Fibroblast of pulmonary artery (primary cell): Measurements from ENCODE around the gene MRPS21.
"Not testable (repeated sequence)": the region's sequence is repeated elsewhere in the genome, so short reads cannot be mapped to it uniquely, and the experiment has no call there.

Experiments
- DNase-seq: peaks from one replicate; pipeline ENCODE4 v3.0.0-alpha.2; 2010; ENCODE audit warnings: low read depth
- H3K4me3 ChIP-seq: replicated peaks from 2 replicates; pipeline ENCODE4 v1.5.1; 2011; ENCODE audit warnings: low read depth, mild to moderate bottlenecking, control low read depth, low read length, moderate library complexity
- TF ChIP-seq, protein P1 (sequence below): IDR thresholded peaks from 2 replicates; pipeline ENCODE4 v1.5.1; 2011; ENCODE audit warnings: mild to moderate bottlenecking, control low read depth, low read length, inconsistent platforms; ENCODE audit errors: missing control alignments

MRPS21 gene

DNA sequence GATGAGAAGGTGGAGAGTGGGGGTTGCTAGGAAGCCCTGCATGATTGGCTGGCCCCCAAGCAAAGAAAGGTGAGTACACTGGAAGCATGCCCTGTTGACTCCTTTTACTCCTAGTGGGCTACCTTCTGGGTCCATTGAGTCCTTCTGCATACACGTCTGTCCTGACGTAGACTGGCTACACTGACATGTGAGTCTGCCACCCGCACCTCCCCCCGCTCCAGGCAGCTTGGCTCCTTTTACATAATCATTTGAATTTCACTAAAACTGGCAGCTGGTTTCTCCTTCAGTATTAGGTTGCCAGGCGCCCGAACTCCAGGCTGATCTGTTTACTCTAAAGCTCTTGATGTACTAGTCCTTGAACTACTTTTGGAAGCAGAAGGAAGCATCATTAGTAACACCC, 8.7 kb downstream of the MRPS21 start:
- TF ChIP-seq, protein P1, sequence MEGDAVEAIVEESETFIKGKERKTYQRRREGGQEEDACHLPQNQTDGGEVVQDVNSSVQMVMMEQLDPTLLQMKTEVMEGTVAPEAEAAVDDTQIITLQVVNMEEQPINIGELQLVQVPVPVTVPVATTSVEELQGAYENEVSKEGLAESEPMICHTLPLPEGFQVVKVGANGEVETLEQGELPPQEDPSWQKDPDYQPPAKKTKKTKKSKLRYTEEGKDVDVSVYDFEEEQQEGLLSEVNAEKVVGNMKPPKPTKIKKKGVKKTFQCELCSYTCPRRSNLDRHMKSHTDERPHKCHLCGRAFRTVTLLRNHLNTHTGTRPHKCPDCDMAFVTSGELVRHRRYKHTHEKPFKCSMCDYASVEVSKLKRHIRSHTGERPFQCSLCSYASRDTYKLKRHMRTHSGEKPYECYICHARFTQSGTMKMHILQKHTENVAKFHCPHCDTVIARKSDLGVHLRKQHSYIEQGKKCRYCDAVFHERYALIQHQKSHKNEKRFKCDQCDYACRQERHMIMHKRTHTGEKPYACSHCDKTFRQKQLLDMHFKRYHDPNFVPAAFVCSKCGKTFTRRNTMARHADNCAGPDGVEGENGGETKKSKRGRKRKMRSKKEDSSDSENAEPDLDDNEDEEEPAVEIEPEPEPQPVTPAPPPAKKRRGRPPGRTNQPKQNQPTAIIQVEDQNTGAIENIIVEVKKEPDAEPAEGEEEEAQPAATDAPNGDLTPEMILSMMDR: no peak
- no peak overlapping the region for H3K4me3 ChIP-seq
- DNase-seq: no peak

DNA sequence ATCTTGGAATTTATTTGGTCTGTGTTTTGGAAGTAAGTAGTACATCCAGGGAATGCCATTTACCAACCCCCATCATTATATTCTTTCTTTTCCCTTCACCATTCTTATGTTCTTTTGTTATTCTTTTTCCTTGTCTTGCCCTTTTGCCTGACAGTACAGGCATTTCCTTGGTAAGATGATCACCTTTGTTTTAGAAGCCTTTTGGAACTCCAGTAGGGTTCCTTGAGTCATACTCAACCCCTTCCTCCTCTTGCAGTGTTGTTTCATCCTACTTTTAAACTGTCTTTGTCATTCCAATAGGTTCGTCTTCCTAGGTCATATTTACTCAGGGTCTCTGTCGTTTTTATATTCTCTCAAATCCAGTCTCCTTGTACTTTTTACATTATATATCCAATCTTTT, 9.2 kb downstream of the MRPS21 start:
- TF ChIP-seq, protein P1: no peak
- no peak overlapping the region for H3K4me3 ChIP-seq
- DNase-seq: no peak

DNA sequence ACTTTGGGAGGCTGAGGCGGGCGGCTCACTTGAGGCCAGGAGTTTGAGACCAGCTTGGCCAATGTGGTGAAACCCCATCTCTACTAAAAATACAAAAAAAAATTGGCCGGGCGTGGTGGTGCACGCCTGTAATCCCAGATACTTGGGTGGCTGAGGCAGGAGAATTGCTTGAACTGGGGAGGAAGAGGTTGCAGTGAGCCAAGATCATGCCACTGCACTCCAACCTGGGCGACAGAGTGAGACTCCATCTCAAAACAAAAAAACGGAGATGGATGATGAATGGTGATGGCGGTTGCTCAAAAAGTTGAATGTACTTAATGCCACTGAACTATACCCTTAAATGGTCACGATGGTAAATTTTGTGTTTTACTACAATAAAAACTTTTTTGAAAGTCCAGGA, 14.9 kb downstream of the MRPS21 start:
- not testable (repeated sequence) for H3K4me3 ChIP-seq, DNase-seq

DNA sequence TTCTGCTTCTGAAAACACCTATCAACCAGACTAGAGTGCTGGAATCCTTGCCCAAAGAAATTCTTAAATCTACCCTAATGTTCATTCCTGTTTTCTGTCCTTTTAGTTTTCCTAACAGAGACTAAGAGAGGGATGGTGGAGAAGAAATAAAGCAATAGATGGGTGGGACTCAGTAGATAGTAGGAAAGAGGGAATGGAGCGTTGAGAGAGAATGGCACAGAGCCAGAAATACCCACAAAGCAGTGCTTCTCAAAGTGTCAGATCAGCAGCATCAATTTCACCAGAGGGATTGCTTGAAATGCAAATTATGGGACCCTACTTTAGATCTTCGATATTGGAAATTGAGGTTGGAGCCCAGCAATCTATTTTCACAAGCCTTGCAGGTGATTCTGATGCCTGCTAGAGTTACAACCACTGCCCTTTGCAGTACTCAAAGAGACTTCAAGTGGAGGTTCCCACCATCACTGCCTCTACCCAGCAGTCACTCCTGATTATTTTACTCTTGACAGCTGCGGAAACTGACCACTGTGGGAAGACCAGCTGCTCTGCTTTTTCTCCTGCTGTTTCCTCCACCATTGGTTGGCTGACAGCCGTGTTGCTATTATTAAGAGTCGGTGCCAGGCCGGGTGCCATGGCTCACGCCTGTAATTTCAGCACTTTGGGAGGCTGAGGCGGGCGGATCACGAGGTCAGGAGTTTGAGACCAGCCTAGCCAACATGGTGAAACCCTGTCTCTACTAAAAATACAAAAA, 16.3 kb downstream of the MRPS21 start:
- H3K4me3 ChIP-seq: no peak overlapping the region
- no peak for DNase-seq
- TF ChIP-seq, protein P1: no peak

DNA sequence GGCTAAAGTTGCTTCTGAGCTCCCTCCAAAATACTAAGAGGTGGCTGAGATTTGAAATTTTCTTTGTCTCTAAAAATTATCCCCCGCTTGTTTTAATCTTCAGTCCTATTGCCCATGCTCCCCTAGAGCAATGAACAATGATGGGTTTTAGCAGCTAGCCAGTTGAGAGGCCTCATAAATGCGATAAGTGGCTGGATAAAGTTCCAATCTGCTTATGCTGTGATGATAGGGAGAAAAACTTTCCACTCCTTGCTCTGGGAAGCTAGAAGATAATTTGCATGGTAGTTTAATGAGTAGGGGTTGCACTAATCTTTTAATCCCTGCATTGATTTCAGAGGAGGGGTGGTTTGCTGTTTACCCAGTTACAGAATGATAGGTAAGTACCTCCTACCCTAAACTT, 18.1 kb downstream of the MRPS21 start:
- DNase-seq: no peak
- TF ChIP-seq, protein P1: no peak
- H3K4me3 ChIP-seq: no peak overlapping the region

DNA sequence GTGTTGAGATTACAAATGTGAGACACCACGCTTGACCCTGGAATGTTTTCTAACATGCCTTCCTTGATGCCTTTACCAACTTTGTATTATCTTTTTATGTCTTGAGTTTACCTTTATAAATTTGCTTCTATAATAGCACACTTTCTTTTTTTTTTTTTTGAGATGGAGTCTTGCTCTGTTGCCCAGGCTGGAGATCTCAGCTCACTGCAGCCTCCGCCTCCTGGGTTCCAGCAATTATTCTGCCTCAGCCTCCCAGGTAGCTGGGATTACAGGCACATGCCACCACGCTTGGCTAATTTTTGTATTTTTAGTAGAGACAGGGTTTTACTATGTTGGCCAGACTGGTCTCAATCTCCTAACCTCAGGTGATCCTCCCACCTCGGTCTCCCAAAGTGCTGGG, 21.0 kb downstream of the MRPS21 start:
- H3K4me3 ChIP-seq, DNase-seq: not testable (repeated sequence)

DNA sequence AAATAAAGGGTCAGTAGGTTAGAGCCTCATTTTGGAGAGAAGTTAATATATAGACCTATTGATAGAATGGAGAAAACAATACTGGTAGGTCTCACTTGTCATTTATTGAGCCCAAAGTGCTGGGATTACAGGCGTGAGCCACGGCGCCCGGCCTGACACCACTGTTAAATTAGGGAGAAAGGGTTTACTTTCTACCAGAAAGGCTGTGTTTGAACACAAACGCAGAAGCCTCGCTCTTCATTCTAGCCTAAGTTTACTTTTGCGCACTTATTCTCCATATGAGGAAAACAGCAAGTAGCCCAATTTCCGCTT, 27.0 kb downstream of the MRPS21 start:
- TF ChIP-seq, protein P1: no peak
- H3K4me3 ChIP-seq: peak overlapping the region; percentile 80
- DNase-seq: no peak

DNA sequence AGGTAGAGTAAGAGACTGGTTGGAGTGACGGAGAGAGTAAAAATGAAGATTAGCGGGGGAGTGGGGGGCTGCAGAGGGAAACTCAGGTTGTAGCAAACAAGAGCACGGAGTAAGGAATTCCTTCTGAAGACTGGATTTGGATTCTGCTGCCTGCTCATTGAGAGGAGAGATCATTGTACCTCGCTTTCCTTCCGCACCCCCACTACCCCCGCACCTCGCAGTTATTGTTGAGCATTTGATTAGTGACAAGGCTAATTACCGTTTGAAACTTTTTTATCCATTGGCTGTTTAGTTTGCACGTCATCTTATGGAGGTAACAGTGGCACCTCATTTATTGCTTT, 28.1 kb downstream of the MRPS21 start:
- H3K4me3 ChIP-seq: peak overlapping the region; percentile 80
- no peak for DNase-seq
- TF ChIP-seq, protein P1: no peak
